Measurements from ENCODE around the gene MMEL1. TPM values are rescaled to one million over a fixed set of nuclear protein-coding genes. Genes with fewer than 3 reads are reported as not detected.
"Not testable (repeated sequence)": the region's sequence is repeated elsewhere in the genome, so short reads cannot be mapped to it uniquely, and the experiment has no call there.

MMEL1 gene
- polyA plus RNA-seq, 4 donors: 0.10 to 3.9 (median 2.5) TPM

DNA sequence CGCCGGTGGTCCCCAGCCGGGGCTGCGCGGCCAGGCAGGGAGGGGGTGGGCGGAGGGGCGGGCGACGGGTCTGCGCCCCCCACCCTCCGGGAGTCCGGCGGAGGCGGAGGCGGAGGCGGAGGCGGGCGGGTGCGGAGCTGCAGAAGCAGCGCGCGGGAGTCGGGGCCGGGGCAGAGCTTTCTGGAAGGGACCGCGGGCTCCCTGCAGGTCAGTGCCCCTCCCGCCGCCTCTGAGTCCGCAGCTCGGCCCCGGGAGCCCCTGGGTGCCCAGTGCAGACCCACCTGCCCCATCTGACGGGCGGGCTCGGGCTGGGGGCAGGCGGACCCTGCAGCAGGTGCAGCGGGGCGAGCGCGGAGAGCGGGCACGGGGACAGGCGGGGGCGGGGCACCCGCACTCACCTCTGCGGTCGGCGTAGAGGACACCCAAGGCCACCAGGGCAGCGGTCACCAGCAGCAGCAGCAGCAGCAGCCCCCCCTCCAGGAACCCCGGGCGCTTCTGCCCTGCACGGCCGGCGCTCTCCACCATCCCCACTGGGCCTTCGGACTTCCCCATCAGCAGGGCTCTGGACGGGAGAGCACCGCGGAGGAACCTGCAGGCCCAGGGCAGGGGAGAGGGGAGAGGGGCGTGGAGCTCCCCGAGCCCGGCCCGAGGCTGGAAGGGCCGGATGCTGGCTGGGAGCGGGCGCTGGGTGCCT is 3.7 kb downstream of the MMEL1 start:
- no peak for DNase-seq (ENCODE audit: low read depth in 4 of 4, low spot score in 3 of 4)

DNA sequence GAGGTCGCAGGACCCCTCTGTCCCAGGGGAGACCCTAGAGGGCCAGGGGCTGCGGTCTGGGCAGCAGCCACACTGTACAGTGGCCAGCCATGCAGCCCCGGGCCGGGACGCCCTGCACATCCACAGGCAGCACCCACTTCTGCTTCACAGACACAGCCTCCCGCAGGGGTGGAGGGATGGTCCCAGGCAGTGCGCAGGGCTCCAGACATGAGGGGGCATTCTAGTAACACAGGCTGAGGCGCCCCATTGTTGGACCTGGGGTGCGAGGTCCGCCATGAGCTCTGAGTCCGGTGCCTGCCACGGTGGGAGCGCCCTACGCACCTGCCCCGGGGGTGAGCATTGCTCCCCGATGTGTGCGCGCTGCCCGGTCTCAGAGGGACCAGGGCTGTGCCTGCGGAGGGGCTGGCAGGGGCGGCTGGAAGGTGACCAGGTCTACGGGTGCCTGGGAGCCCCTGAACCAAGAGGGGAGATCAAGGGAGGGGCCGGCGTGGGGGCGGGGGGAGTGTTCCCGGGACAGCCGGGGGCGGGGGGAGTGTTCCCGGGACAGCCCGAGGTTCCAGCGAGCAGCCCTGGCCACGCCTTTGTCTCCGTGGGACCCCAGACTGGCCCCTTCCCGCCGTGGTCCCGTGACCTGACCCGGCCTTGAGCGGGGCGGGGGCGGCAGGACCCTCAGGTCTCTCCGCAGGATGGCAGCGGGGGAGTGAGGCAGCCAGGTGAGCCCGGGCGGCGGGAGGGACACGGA is 4.5 kb downstream of the MMEL1 start:
- no peak for DNase-seq (ENCODE audit: low read depth in 4 of 4, low spot score in 3 of 4)

DNA sequence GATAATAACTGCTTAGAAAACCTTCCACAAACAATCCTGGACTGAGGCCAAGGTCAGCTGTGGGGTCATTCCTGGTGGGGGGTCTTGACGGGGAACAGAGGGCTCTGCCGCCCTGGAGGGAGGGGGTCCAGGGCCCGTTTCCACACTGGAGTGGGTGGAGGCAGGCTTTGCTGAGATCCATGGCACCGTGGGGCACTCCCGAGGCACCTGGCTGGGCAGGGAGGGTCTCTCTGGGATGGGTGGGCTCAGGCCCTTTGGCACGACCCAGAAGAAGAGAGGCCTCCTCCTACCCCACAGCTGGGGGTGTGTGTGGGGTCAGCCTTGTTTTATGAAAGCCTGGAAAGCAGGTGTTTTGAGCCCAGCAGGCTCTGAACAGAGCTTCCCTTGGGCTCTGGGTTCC is 5.1 kb downstream of the MMEL1 start:
- no peak for DNase-seq (ENCODE audit: low read depth in 4 of 4, low spot score in 3 of 4)

DNA sequence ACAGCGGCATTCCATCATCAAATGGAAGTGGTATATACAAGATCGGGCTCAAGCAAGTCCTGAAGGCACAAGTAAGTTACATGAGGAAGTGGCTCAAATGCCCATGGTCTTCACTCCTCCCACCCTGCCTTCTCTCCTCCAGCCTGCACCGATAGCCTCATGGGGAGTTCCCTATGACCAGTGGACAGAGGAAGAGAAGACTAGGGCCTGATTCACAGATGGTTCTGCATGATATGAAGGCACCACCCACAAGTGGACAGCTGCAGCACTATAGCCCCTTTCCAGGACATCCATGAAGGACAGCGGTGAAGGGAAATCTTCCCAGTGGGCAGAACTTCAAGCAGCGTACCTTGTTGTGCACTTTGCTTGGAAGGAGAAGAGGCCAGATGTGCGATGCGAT is 7.1 kb downstream of the MMEL1 start:
- DNase-seq (ENCODE audit: low read depth in 4 of 4, low spot score in 3 of 4): not testable (repeated sequence)

DNA sequence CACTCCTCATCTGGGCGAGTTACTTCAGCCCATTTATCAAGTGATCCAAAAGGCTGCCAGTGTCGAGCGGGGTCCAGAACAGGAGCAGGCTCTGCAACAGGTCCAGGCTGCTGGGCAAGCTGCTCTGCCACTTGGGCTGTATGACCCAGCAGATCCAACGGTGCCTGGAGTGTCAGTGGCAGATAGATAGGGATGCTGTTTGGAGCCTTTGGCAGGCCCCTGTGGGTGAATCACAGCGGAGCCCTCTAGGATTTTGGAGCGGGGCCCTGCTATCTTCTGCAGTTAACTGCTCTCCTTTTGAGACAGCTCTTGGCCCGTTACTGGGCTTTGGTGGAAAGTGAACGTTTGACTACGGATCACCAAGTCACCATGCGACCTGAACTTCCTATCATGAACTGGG is 7.5 kb downstream of the MMEL1 start:
- no peak for DNase-seq (ENCODE audit: low read depth in 4 of 4, low spot score in 3 of 4)

DNA sequence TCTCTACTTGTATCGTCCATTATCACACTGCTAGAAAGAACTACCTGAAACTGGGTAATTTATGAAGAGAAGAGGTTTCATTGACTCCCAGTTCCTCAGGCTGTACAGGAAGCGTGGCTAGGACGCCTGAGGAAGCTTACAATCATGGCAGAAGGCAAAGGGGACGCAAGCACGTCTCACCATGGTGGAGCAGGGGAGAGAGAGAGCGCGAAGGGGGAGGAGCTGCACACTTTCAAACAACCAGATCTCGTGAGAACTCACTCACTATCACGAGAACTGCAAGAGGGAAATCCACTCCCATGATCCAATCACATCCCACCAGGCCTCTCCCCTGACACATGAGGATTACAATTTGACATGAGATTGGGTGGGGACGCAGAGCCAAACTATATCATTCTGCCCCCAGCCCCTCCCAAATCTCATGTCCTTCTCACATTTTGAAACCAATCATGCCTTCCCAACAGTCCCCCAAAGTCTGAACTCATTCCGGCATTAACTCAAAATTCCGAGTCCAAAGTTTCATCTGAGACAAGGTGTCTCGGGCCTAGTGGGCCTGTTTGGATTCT is 8.0 kb downstream of the MMEL1 start:
- no peak for DNase-seq (ENCODE audit: low read depth in 4 of 4, low spot score in 3 of 4)

DNA sequence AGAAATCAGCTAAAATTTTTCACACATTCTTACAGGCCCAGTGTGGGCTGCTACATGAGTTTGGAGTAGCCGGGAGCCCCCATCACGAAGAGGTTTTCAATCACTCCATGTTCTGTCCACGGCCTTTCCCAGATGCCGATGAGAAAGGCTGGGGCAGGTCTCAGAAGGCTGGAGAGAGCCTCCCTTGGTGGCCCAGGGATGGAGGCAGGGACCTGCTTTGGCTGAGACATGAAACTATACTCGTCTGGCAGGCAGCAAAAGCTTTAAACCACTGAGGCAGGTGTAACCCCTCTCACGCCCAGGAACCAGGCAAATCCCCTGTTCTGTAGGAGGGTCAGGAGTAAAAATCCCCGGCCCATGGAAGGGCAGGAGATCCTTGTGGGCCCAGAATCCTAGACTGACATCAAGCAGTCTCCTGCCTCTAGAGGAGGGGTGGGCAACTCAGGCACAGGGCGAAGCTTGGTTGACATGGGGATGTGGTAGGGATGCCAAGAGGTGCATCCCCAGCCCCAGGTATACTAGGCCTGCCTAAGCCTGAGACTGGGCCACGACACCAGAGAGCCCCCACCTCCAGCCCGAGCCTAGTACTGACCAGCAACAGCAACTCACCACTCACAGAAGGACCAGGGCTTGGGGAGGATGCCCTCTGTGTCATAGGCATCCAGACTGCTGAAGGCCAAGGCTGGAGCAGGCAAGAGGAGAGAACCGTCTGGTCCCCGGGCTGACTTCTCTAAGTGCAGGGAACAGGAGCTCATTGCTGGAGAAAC is 9.1 kb downstream of the MMEL1 start:
- DNase-seq (ENCODE audit: low read depth in 4 of 4, low spot score in 3 of 4): no peak

DNA sequence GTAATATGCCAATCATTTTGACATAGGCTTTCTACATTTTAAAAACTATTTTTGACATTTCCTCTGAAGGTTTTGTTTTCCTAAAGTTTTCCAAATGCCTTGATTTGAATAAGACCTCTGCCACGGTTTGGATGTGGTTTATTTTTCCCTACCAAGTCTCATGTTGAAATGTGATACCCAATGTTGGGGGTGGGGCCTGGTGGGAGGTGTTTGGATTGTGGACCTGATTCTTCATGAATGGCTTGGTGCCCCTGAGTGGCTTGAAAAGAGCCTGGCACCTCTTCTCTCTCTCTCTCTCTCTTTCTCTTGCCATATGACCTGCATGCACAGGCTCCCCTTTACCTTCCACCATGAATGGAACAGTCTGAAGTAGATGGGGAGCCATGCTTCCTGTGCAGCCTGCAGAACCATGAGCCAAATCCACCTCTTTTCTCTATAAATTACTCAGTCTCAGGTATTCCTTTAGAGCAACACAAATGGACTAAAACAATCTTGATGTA is 14.8 kb downstream of the MMEL1 start:
- no peak for DNase-seq (ENCODE audit: low read depth in 4 of 4, low spot score in 3 of 4)

DNA sequence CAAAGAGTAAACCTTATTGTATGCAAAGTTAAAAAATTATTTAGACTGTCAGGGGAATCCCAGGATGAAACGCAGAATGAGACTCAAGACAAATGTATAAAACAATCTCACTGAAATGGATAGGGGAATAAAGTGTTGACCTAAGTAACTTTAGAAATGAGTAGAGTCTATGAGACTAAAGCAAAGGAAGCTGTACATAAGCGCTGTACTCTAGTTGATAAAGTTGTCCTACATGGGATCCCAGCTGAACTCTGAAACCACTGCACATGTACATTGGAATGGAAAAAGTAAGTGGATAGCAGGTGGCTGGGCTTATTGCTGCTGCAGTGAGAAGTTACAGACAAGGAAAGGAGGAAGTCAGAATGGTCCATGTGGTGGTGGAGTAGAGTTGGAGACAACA is 18.7 kb downstream of the MMEL1 start:
- DNase-seq (ENCODE audit: low read depth in 4 of 4, low spot score in 3 of 4): no peak

DNA sequence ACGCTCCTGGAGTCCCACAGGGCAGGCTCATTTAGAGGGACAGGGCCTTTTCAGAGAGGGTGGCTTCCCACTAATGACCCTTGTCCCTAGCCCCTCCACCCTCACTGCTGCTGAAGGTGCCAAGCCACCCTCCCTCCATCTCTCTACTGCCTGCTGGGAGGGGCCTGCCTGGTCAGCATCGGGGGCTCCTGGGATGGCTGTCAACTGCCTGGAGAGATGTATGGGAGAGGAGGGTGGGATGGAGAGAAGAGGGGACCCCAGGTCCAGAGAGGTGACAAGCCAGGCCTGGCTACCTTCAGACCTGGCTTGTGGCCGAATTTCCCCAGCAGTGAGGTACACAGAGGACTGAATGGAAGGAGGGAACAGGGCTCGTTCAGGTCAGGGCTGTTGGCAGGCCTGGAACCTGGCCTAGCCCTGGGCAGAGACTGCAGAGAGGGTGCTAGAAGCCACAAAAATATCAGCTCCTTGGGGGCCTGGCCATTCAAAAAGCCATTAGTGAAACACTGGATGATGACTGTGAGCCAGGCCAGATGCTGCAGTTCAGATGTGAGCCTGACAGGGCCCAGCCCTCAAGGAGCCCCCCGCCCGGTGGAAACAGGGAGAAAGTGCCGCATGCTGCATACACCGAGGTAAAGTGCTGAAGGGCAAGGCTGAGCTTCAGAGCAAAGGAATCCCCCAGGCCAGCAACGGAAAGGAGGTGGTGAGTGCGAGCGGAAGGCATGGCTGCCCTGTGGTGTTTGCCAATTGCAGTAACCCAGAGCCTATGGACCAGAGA is 20.0 kb downstream of the MMEL1 start:
- DNase-seq (ENCODE audit: low read depth in 4 of 4, low spot score in 3 of 4): no peak

DNA sequence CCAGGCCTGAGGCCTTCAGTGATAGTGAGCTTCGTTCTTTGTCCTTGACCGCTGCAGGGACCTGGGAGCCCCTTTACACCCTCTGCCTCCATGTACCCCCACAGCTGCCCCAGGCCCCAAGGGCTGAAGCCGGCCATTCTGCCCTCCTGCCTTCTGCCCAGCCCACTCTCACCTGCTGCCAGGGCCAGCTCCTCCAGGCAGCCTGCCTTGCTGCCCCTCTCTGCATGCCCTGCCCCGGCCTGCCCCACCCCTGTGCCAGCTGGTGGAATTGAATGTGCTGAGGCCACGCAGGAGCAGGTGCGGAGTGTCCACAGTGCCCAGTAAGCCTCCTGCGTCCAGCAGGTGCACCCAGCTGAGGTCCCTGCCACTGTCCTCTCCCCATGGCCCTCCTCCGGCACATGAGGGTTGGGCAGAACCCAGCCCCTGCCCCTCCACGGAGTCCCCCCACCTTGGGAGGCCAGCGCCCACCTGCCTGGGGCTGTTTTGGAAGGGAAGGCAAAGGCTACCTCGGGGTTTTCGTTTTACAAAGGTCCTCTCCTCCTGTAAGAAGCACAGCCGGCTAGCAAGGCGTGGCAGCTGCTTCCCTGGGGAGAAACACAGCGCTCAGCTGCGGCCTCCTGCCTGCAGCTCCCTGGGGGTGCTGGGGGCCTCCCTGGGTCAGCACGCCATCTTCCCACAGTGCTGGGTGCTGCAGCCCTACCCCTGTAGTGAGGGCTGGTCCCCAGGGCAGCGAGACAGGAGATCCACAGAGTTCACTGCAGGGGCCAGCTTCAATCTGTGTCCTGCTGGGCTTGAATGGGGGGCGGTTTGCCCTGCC is 21.0 kb downstream of the MMEL1 start:
- no peak for DNase-seq (ENCODE audit: low read depth in 4 of 4, low spot score in 3 of 4)

DNA sequence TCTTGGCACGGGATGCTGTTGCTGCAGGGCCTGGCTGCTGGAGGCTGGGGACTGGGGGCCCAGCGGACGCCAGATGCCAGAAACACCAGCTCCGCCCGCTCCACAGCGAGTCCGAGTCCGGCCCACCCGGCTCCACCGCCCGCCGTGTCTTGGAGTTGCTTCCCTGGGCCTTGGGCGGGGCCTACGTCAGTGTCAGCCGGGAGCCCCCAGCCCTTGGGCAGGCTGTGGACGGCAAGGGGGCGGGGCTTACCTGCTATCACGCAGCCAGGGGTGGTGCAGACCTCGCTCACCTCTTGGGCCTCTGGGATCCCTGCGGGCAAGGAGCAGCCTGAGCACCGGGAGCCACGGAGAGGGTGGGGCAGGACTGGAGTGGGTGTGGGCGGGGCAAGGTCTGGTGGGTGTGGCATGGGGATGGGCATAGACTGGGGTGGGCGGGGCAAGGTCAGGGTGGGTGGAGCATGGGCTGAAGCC is 21.8 kb downstream of the MMEL1 start:
- no peak for DNase-seq (ENCODE audit: low read depth in 4 of 4, low spot score in 3 of 4)

DNA sequence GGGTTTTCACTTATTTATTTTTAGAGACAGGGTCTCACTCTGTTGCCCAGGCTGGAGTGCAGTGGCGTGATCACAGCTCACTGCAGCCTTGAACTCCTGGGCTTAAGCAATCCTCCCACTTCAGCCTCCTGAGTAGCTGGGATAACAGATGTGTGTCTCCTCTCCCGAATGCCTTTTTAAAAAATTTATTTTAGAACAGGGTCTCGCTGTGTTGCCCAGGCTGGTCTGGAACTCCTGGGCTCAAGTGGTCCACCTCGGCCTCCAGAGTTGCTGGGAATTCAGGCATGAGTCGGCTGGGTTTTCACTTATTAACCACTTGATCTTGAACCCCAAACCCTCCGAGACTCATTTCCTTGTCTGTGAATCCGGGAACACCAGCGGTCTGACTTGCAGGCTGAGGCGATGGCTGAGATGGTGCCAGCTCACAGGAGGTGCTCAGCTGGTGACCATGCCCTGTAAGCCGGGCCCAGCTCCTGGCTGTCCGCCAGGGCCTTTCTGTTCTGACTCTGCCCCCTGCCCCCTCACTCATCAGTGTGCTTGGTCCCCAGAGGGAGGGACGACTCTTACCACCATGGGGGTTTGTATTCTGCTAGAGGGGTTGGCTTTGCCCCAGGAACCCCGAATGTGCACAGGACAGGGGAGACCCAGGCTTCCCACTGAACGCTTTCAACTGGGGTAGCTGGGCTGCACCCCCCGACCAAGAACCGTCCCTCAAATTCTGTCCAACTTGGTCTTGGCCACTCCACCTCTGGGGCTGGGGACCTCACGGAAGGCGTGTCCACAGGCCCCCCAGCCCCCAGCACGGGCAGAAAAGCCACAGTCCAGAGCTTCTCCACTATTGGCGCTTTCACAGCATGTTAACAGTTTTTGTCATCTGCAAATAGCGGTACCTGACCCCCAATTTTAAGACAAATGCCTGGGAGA is 22.5 kb downstream of the MMEL1 start:
- no peak for DNase-seq (ENCODE audit: low read depth in 4 of 4, low spot score in 3 of 4)

DNA sequence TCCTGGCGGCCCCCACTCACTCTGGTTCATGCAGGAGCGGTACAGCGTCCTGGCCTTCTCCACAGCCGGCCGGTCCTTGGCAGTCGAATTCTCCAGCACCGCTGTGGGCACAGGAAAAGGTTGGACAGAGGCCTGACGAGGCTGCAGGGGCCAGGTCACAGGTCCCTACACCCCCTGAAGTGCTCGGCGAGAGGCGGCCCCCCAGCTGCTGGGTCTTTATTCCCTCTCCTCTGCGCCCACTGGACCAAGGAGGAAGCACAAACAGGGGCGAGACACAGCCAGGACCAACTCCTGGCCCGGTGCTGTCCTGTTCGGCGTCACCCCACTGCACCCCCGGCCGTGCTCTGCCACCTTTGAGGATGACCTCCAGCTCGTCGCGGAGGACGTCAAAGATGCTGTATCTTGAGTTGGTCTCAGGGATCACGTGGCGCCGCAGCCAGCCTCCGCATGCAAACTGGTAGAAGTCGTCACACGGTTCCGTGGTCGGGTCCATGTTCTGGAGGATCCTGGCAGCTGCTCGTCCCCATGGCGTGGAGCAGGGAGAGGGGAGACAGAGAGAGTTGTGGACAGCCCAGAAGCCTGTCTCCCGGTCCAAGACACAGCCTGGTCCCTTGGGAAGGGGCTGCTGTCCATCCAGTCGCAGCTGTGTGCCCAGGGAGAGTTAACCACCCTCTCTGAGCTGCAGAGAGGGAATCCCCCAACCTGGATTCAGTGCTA is 23.3 kb downstream of the MMEL1 start:
- no peak for DNase-seq (ENCODE audit: low read depth in 4 of 4, low spot score in 3 of 4)

DNA sequence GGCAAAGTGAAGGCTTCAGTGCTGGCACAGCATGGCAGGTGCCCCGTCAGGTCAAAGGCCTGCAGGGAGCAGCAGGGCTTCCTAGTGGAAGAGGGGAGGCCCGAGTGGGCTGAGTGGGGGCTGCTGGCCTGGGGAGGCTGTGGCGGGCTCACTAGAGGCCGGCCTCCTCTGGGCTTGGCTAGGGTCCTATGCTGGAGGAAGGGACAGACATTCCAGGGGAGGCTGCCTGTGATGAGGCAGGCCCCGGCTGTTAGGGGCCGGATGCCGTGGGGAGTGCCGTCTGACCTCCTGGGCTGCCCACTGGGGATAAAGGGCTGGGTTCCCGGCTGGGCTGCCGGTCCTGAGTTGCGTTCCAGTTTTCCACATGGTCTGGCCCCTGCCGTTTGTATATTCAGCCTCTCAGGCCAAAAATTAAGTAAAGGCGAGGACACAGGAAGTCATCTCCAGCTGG is 25.1 kb downstream of the MMEL1 start:
- no peak for DNase-seq (ENCODE audit: low read depth in 4 of 4, low spot score in 3 of 4)

DNA sequence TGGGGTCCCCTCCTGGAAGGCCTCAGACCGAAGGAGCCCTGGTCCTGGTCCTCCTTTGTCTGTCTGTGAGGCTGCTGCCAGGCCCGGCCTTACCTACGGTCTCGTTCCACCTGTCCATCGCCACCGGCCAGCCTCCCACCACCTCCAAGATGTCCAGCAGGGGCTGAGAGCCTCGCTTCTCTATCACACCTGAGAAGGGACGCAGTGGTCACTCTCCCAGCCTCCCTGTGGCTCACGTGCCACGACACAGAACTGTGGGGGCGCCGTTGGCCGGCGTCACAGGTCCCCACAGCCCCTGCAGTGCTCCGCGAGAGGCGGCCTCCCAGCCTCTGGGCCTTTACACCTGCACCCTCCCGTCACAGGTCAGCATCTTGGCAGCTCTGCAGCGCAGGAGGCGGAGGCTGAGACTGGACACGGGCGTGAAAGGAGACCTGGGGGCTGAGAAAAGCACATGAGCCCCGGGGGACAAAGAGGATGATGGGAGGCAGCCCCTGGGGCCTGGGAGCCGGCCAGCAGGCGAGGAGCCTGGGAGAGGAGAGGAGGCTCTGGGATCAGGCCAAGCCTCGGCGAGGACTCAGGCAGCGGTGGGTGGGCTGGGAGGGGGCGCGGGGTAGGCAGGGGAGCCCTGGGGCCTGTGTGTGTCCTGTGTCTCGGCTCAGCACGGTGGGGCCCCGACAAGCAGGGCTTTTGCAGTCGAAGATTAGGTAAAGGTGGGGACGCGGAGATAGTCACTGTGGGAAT is 25.8 kb downstream of the MMEL1 start:
- DNase-seq (ENCODE audit: low read depth in 4 of 4, low spot score in 3 of 4): no peak

DNA sequence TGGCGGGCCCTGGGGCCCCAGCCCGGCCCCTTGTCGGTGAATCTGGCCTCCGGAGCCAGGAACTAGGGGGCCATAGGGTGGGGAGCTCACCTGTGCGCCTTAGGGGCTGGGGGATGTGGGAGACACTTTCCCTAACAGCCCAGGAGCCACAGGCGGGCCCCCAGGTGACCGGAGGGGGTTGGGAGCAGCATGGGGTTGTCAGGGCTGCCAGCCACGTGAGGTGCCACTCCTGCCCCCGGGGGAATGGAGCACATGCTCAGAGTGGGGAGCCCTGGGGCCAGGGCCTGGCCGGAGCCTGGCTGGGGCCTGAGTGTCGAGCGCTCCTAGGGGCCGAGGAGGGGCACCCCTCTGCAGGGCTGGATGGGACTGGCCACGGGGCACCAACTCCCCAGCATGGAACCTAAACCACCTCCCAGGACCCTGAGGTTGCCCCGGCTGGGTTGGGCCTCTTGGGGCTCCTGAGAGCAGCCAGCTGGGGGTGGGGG is 26.4 kb downstream of the MMEL1 start:
- DNase-seq (ENCODE audit: low read depth in 4 of 4, low spot score in 3 of 4): no peak

Data from left renal pelvis (tissue), 4 donors.